Brain microvascular endothelial cell (primary cell): ENCODE results near the gene WSCD1.

Experiments used
- DNase-seq: peaks from one replicate; pipeline ENCODE4 v3.0.0-alpha.2; 2020
- H3K27ac ChIP-seq: fragments of 250-450 bp; sonication (Bioruptor Pico); 2 replicates; pipeline ENCODE4 v1.5.1; 2020; ENCODE audit warnings: mild to moderate bottlenecking, moderate library complexity
- H3K27me3 ChIP-seq: fragments of 250-450 bp; sonication (Bioruptor Pico); replicated peaks from 2 replicates; pipeline ENCODE4 v1.5.1; 2020; ENCODE audit warnings: mild to moderate bottlenecking
- H3K36me3 ChIP-seq: fragments of 250-450 bp; sonication (Bioruptor Pico); replicated peaks from 2 replicates; pipeline ENCODE4 v1.5.1; 2020; ENCODE audit warnings: mild to moderate bottlenecking
- H3K4me3 ChIP-seq: 2 replicates; pipeline ENCODE4 v1.5.1; 2011; ENCODE audit warnings: low read depth, mild to moderate bottlenecking, control low read depth, low read length, moderate library complexity
- in situ Hi-C: cut with HindIII; loops from 2 replicates; pipeline ENCODE4 v1.10.0; 2017; ENCODE audit warnings: low sequenced_read_pairs, low pct_ligation_motif_present
- TF ChIP-seq, protein P1 (sequence below): IDR thresholded peaks from 2 replicates; pipeline ENCODE4 v1.5.1; 2011; ENCODE audit warnings: low read depth, mild to moderate bottlenecking, moderate library complexity, low read length, control low read depth, inconsistent platforms; ENCODE audit errors: missing control alignments

WSCD1 gene

DNA sequence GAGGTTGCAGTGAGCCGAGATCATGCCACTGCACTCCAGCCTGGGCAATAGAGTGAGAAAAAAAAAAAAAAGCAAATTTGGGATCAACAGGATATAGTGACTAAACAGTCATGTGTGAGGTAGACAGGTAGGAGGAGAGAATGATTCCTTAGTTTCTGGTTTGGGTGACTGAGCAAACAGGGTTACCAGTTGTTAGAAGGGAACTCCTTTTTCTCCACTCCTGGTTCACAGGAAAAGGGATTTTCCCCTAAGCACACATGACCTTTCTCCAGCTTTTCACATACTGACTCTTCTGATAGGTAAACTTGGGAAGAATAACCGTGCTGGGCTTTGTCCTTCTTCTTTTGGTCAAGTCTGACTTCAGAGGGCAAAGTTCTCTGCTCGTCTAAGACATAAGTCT, 17.3 kb upstream of the WSCD1 start:
- TF ChIP-seq, protein P1, sequence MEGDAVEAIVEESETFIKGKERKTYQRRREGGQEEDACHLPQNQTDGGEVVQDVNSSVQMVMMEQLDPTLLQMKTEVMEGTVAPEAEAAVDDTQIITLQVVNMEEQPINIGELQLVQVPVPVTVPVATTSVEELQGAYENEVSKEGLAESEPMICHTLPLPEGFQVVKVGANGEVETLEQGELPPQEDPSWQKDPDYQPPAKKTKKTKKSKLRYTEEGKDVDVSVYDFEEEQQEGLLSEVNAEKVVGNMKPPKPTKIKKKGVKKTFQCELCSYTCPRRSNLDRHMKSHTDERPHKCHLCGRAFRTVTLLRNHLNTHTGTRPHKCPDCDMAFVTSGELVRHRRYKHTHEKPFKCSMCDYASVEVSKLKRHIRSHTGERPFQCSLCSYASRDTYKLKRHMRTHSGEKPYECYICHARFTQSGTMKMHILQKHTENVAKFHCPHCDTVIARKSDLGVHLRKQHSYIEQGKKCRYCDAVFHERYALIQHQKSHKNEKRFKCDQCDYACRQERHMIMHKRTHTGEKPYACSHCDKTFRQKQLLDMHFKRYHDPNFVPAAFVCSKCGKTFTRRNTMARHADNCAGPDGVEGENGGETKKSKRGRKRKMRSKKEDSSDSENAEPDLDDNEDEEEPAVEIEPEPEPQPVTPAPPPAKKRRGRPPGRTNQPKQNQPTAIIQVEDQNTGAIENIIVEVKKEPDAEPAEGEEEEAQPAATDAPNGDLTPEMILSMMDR = no peak
- Histone ChIP-seq H3K4me3 (no peak overlapping the region), H3K27ac (no peak overlapping the region), H3K36me3 (no peaks in the 10 kb centered on the region), H3K27me3 (no peaks in the 10 kb centered on the region)
- no peak for DNase-seq
- in situ Hi-C loops = no loop called here

DNA sequence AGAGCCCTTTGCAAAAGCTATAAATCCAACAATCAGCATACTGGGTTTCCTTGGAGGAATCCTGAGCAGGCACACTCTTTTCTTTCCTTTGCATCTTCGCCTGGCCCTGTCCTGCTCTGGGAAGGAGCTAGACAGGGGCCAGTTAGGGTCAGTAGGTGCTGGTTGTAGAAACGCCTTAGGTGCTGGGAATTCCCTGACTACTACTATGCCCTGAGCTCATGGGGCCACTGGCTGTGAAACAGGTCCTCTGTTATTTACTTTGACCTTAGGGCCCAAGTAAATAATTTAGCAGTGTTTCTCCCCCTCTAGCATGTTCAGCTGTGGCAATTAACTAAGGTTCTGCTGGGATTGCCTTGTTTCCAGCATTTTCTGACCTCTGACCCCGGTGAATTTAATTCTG, 15.8 kb upstream of the WSCD1 start:
- no peak for DNase-seq
- H3K4me3 ChIP-seq = no peak overlapping the region
- no peaks in the 10 kb centered on the region for H3K27me3 ChIP-seq
- H3K36me3 ChIP-seq = no peaks in the 10 kb centered on the region
- in situ Hi-C loops = no loop called here
- H3K27ac ChIP-seq = no peak overlapping the region
- TF ChIP-seq, protein P1 = no peak

DNA sequence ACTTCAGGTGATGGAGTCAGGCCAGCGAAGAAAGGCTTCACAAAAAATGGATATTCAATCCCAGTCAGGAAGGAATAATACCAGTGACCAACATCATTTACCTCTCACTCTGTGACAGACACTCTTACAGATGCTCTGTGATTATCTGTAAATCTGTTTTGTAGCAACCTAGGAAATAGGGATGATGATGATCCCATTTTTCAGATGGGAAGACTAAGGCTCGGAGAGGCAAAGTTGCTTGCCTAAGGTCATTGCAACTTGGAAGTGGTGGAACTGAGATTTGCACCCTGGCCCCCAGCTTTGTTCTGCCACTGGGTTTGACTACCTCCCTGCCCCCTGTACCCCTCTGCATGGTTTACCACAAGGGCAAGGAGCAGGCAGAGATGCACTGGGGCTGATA, 14.1 kb upstream of the WSCD1 start:
- in situ Hi-C loops = no loop called here
- TF ChIP-seq, protein P1 = no peak
- Histone ChIP-seq H3K4me3 (no peak overlapping the region), H3K27me3 (no peaks in the 10 kb centered on the region), H3K36me3 (no peaks in the 10 kb centered on the region), H3K27ac (no peak overlapping the region)
- no peak for DNase-seq

DNA sequence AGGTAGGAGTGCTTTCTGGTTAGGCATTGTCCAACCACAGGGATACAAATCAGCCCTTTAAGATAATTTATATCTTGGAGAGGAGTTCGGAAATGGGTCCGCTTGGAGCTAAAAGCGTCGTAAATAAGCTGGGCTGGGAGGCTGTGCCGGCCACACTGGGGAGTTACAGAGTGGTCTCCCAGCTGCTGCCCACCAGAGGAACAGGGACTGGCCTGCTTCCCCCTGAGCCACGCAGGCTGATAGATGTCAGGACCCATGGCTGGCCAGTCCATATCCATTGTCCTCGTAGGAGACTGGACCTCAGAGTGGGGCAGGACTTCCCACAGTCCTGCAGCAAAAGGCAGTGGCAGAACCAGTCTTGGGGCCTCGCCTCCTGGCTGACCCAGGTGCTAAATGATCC, 12.6 kb upstream of the WSCD1 start:
- in situ Hi-C loops = no loop called here
- H3K4me3 ChIP-seq = no peak overlapping the region
- H3K36me3 ChIP-seq = no peaks in the 10 kb centered on the region
- DNase-seq = no peak
- TF ChIP-seq, protein P1 = no peak
- H3K27ac ChIP-seq = no peak overlapping the region
- no peaks in the 10 kb centered on the region for H3K27me3 ChIP-seq

DNA sequence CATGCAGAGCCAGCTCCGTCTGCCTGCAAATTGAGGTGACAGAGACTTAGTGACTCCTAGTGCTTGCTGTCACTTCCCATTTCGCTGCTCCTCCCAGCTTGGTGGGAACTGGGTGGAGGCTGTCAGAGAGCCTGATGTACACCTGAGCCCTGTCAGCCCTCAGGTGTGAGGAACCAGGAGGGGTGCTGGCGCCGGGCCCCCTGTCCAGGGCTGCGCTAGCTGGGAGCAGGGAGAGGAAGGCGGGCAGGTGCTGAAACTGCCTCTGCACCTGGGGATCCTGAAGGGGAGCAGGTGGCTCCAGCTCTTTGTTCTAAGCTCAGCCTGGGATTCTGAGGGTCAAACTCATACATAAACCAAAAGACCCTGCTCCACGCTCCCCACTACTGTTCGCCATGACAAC, 10.8 kb upstream of the WSCD1 start:
- in situ Hi-C loops = no loop called here

DNA sequence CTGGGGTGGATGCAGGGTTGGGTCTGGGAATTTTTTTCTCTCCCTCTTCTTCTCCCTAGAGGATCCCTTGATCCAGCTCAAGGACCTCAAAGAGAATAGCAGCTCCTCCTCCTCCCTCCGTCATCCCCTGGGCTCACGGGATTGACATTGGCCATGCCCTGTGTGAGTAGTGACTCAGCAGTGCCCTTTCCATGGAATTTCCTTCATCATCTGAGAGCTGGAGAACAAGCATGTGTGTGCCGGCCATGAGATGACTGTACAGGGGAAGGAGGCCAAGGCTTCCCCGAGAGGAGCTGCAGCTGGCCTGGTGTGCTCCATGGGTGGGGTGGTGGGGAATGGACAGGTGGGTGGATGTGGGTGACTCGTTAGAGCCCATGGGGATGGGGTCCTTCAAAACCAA, 8.9 kb upstream of the WSCD1 start:
- Histone ChIP-seq H3K27ac (no peak overlapping the region), H3K36me3 (no peaks in the 10 kb centered on the region), H3K27me3 (no peaks in the 10 kb centered on the region), H3K4me3 (no peak overlapping the region)
- DNase-seq = peak; percentile 14
- in situ Hi-C loops = no loop called here
- TF ChIP-seq, protein P1 = no peak

More for the DNA sequence above, 10.8 kb upstream of the WSCD1 start:
- H3K27ac ChIP-seq = no peak overlapping the region
- H3K4me3 ChIP-seq = no peak overlapping the region
- H3K36me3 ChIP-seq = no peaks in the 10 kb centered on the region
- H3K27me3 ChIP-seq = no peaks in the 10 kb centered on the region
- no peak for DNase-seq
- TF ChIP-seq, protein P1 = no peak
